Raji (cell line): Measurements from ENCODE around the gene ZNF513.
A peak's percentile ranks its signal among the peaks of the same experiment; 100 is the strongest.

ENCODE experiments used
- POLR2A ChIP-seq: IDR thresholded peaks from 2 replicates; pipeline ENCODE4 v1.6.1; 2011; ENCODE audit warnings: low read depth, low read length, control low read depth; ENCODE audit not compliant: insufficient read depth

Gene ZNF513

GRCh38 chr2:27375513-27376099, 4.9 kb downstream of the ZNF513 start:
- TF ChIP-seq POLR2A: no peak

GRCh38 chr2:27373567-27373966, 7.0 kb downstream of the ZNF513 start:
- TF ChIP-seq POLR2A: no peak

- no peak for TF ChIP-seq POLR2A
Measured at GRCh38 chr2:27372937-27373336, 7.6 kb downstream of the ZNF513 start.

GRCh38 chr2:27370816-27371620, 9.5 kb downstream of the ZNF513 start:
- peak; percentile 62; the same call in 1 of the 2 replicates for TF ChIP-seq POLR2A

- peak; percentile 96 for TF ChIP-seq POLR2A
Measured at GRCh38 chr2:27370026-27370815, 10.3 kb downstream of the ZNF513 start, which contains the start of the genes EIF2B4 and SNX17. Gene EIF2B4 (minus strand): TSS chr2:27370338. CDS start chr2:27370314, 24 bp downstream. Gene SNX17 (plus strand): TSS chr2:27370616. CDS start chr2:27370744, 128 bp downstream.

- TF ChIP-seq POLR2A: no peak
Measured at GRCh38 chr2:27369471-27370025, 11.0 kb downstream of the ZNF513 start.

GRCh38 chr2:27363933-27364332, 16.6 kb downstream of the ZNF513 start:
- TF ChIP-seq POLR2A: no peak

- no peak for TF ChIP-seq POLR2A
Measured at GRCh38 chr2:27362678-27363420, 17.7 kb downstream of the ZNF513 start.

GRCh38 chr2:27356382-27357181, 24.0 kb downstream of the ZNF513 start, which contains the start of gene GTF3C2:
Gene GTF3C2 (minus strand): TSS chr2:27356764. CDS start chr2:27343554, 13,210 bp downstream.
- peak; percentile 74 for TF ChIP-seq POLR2A

- TF ChIP-seq POLR2A: no peak
Measured at GRCh38 chr2:27356056-27356381, 24.5 kb downstream of the ZNF513 start.

- no peak for TF ChIP-seq POLR2A
Measured at GRCh38 chr2:27354597-27354927, 26.0 kb downstream of the ZNF513 start.

GRCh38 chr2:27353762-27354596, 26.6 kb downstream of the ZNF513 start:
- TF ChIP-seq POLR2A: no peak

- no peak for TF ChIP-seq POLR2A
Measured at GRCh38 chr2:27351802-27352598, 28.5 kb downstream of the ZNF513 start.
